Measurements from ENCODE around the gene GALNTL6.

- TF ChIP-seq POLR2A (IDR thresholded peaks at IDR 0.05; ENCODE audit: low read length) (no peak), GATA1 (IDR thresholded peaks at IDR 0.05; ENCODE audit: low read depth, low read length) (no peak)
These were observed 1023.5 kb downstream of the GALNTL6 start for GRCh38 chr4:172836661-172837060.
